Ecto neural progenitor cell (in vitro differentiated cells): Measurements from ENCODE around the gene ALMS1.
"Not testable (repeated sequence)": the region's sequence is repeated elsewhere in the genome, so short reads cannot be mapped to it uniquely, and the experiment has no call there.

Source experiments
- DNase-seq: peaks from one replicate; pipeline ENCODE4 v3.0.0-alpha.2; 2018; ENCODE audit warnings: low spot score

ALMS1 gene

DNA sequence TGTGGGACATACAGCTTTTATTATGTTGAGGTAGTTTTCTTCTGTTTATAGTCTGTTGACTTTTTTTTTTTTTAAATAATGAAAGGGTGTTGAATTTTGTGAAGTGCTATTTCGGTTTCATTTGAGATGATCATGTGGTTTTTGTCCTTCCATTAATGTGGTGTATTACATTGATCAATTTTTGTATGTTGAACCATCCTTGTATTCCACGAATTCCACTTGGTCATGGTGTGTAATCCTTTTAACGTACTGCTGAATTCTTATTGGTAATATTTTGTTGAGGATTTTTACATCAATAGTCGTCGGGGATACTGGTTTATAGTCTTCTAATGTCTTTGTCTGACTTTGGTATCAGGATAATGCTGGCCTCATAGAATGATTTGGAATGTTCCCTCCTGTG lies 18.8 kb downstream of the ALMS1 start:
- no peak for DNase-seq

DNA sequence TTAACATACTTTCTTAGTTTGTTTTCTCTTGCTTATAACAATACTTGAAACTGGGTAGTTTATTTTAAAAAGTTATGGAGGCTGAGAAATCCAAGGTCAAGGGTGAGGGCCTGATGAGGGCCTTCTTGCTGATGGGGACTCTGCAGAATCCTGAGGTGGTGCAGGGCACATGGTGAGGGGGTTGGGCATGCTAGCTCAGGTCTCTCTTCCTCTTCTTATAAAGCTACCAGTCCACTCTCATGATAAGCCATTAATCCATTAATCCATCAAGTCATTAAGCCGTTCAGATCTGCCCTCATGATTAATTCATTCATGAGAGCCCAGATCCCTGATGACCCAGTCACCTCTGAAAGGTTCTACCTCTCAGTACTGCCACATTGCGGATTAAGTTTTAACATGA lies 21.4 kb downstream of the ALMS1 start:
- no peak for DNase-seq

DNA sequence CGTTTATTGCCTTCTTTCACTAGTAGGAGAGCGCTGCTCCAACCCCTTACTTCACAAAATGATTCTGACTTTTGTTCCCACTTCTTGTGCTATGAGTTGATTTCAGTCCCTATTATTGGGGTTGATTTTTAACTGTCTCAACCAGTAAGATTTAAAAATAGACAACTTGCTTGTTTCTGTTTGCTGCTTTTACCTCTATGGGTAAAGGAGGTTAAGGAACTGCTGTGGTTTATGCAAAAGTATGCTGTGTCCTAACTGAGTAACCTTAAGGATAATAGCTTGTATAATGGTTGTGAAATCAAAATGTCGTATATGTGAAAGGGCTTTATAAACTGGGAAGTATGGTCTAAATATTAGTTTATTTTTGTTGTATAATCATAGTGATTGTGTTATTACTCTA lies 22.6 kb downstream of the ALMS1 start:
- DNase-seq, result no peak

DNA sequence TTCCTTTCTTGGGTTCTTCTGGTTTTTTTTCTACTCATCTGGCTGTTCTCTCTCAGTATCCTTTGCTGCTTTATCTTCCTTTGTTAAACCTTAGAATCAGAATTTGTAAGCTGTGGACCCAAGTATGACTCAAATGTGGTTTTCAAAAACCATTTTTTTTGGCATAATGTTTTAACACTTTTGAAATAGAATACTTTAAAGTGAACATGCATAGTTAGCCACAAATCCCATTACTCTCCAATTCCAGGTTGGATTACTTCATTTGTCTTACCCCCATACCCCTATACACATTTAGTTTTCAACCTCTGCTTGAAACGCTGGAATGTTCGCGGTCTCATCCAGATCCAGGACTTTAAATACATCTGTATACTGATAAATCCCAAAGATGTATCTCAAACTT lies 29.1 kb downstream of the ALMS1 start:
- no peak for DNase-seq

DNA sequence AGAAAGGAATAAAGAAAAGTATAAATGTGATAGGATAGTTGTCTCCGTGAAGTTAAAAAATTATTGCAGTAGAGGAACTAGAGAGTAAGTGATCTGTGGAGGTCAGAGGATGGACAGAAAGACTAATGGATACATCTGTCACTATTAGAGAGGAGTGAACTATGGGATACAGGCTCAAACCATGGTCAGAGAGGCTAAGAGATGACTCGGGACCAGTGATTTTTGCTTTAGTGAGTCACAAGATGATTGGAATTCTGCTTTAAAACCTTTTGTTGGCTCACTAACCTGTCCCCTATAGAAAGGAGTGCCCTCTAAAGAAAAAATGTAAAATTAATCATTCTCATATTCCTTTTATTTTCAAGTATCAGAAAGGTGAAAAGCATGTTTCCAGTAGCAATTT lies 30.3 kb downstream of the ALMS1 start:
- no peak for DNase-seq

DNA sequence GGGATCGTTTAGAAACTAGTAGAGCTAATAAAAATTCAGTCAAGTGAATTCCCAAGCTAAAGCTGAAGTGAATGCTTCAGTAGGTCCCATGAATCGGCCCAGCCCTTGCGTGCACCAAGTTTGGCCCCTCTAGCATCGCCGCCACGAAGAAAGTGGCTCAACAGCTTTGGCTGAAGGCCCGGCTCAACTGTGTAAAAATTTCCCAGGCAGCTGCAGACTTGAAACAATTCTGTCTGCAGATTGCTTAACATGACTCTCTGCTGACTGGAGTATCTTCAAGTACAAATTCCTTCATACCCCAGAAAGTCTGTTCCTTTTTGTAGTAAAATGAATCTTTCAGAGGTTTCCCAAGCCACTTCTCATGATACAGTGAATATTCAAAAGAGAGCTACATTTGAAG lies 32.7 kb downstream of the ALMS1 start:
- no peak for DNase-seq

DNA sequence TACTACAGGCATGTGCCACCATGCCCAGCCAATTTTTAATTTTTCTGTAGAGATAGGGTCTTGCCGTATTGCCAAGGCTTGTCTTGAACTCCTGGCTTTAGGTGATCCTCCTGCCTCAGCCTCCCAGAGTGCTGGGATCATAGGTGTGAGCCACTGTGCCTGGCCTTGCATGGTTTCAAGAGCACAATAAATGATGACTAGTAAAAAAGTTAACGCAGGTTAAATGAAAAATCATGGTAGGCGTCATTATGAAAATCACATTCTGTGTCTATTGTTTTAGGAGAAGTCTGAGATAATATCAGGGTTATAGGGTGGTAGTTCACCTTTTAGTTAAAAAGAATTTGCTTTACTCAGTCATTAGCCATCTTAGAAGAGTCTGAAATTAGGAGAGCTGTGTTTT lies 38.3 kb downstream of the ALMS1 start:
- DNase-seq, result no peak

DNA sequence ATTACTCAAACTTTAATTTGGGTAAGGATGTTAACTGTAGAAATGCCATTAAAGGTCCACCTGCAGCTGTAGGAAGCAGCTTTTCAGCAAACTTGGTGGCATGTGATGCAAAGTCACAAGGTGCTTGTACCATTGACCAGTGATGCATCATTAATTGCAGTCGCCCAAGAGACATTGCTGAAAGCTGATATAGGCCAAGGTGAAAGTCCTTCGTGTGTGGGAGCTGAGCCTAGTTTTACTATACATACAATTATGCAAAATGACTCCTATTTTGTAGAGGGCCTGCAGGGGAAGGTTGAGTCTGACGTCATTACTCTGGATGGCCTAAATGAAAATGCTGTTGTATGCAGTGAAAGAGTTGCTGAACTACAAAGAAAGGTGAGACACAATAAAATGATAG lies 40.5 kb downstream of the ALMS1 start:
- no peak for DNase-seq

DNA sequence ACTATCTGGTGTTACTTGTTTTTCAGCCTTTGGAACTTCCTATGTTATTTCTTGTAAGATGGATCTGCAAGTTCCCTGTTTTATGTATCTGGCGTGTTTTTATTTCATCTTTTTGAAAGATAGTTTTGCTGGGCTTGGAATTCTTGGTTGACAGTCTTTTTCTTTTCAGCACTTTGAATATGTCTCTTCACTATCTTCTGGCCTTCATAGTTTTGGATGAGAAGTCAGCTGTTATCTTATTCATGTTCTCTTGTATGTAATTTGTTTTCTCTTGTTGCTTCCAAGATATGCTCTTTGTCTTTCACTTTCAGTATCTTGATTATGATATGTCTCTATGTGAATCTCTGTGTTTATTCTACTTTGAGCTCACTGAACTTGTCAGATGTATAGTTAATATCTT lies 50.4 kb downstream of the ALMS1 start:
- no peak for DNase-seq

DNA sequence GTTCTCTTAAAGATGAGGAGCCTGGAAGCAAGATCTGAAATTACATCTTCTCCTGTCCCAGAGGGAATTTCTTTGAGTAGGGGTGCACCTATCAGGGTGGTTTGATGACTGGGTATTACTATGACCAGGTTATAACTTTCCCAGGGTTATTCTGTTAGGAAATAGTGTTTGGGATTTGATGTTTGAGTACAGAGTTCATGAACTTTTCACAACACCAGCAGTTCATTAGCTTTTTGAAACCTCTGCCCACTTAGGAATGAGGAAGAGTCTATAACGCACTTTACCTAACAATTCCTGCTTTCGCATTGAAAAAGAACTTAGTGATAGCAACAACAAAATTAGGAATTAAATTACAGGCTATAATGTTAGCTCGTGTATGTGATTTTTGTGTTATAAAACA lies 58.6 kb downstream of the ALMS1 start:
- DNase-seq, result no peak

DNA sequence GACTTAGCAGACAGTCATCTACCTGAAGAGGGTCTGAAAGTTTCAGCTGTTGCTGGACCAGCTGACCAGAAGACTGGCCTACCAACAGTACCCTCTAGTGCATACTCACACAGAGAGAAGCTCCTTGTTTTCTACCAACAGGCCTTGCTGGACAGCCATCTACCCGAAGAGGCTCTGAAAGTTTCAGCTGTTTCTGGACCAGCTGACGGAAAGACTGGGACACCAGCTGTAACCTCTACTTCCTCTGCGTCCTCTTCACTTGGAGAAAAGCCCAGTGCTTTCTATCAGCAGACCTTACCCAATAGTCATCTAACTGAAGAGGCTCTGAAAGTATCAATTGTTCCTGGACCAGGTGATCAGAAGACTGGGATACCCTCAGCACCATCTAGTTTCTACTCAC lies 63.2 kb downstream of the ALMS1 start:
- no peak for DNase-seq

DNA sequence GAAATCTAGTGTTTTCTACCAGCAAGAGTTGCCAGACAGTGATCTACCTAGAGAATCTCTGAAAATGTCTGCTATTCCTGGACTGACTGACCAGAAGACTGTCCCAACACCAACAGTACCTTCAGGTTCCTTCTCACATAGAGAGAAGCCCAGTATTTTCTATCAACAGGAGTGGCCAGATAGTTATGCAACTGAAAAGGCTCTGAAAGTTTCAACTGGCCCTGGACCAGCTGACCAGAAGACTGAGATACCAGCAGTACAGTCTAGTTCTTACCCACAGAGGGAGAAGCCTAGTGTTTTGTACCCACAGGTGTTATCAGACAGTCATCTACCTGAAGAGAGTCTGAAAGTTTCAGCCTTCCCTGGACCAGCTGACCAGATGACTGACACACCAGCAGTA lies 63.8 kb downstream of the ALMS1 start:
- DNase-seq, result no peak

DNA sequence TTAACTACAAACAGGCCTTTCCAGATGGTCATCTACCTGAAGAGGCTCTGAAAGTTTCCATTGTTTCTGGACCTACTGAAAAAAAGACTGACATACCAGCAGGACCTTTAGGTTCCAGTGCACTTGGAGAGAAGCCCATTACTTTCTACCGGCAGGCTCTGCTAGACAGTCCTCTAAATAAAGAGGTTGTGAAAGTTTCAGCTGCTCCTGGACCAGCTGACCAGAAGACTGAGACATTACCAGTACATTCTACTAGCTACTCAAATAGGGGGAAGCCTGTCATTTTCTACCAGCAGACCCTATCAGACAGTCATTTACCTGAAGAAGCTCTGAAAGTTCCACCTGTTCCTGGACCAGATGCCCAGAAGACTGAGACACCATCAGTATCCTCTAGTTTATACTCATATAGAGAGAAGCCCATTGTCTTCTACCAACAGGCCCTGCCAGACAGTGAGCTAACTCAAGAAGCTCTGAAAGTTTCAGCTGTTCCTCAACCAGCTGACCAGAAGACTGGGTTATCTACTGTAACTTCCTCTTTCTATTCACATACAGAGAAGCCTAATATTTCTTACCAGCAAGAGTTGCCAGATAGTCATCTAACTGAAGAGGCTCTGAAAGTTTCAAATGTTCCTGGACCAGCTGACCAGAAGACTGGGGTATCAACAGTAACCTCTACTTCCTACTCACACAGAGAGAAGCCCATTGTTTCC lies 65.8 kb downstream of the ALMS1 start:
- DNase-seq, result no peak

DNA sequence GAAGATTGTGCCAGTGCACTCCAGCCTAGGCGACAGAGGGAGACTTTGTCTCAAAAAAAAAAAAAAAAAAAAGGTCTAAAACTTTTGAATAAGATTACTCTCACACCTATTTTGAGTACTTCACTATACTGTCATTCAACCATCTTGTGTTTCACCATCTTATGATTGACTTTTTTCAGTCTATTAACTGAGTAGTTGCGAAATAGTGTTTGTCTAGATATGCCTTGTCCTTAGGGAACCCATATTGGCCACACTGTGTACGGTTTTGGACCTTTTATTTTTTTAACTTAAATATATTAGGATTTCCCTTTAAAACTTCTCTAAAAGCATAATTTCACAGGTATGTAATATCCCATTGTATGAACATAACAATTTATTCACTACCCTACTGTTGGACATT lies 72.3 kb downstream of the ALMS1 start:
- no peak for DNase-seq

DNA sequence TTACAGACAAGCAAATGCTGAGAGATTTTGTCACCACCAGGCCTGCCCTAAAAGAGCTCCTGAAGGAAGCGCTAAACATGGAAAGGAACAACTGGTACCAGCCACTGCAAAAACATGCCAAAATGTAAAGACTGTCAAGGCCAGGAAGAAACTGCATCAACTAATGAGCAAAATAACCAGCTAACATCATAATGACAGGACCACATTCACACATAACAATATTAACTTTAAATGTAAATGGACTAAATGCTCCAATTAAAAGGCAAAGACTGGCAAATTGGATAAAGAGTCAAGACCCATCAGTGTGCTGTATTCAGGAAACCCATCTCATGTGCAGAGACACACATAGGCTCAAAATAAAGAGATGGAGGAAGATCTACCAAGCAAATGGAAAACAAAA lies 76.8 kb downstream of the ALMS1 start:
- not testable (repeated sequence) for DNase-seq

DNA sequence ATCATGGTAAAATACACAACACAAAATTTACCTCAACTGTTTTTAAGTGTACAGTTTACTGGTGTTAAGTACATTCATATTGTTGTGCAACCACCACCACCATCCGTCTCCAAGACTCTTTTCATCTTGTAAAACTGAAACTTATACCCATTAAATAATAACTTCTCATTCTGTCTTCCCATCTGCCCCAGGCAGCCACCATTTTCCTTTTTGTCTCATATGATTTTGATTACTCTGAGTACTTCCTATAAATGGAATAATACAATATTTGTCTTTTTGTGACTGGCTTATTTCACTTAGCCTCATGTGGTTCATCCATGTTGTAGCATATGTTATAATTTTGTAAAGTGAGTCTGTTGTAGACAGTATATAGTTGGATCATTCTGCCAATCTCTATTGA lies 82.7 kb downstream of the ALMS1 start:
- DNase-seq, result no peak

DNA sequence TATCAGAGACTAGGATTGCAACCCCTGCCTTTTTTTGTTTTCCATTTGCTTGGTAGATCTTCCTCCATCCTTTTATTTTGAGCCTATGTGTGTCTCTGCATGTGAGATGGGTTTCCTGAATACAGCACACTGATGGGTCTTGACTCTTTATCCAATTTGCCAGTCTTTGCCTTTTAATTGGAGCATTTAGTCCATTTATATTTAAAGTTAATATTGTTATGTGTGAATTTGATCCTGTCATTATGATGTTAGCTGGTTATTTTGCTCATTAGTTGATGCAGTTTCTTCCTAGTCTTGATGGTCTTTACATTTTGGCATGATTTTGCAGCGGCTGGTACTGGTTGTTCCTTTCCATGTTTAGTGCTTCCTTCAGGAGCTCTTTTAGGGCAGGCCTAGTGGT lies 98.2 kb downstream of the ALMS1 start:
- not testable (repeated sequence) for DNase-seq

DNA sequence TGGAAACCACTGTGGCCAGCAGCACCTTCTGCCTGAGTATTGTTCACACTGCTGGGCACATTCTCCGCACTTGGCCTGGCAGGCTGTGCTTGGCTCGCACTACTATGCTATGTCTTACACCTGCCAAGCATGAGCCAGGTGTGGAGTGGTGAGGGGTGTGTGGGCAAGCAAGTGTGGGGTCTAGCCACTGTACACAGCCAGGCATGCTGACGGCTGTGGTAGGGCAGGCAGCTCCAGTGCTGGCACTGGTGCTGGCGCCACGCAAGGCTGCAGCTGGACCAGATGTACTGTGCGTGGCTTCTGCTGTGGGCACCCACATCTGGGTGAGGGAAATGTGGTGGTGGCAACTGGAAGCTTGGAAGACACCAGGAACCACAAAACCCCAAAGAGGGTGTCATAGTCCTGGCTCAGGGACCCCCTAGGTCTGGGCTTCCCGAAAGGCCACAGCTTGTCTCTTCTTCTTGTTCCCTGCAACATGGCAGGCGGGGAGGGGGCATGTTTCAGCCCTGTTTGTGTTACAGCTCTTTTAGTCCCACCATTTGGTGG lies 101.5 kb downstream of the ALMS1 start:
- DNase-seq, result no peak

DNA sequence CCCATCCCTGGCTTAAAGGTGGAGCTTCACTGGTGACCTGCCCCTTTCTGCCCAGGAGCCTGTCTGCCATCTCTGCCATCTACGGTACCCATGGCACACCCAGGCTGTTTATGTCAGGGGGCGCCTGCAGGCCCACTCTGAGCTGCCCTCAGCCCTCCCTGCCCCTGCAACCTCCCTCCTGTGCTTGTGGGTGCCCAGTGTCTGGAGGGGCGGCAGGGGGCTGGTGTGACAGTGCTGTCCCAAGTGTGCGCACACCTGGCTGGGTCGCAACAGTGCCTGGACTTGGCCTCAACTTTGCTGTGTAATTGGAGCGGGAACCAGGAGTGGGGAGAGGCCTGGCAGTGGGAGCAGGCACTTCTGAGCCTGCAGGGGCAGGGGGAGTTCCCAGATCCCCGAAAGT lies 102.4 kb downstream of the ALMS1 start:
- DNase-seq, result no peak

DNA sequence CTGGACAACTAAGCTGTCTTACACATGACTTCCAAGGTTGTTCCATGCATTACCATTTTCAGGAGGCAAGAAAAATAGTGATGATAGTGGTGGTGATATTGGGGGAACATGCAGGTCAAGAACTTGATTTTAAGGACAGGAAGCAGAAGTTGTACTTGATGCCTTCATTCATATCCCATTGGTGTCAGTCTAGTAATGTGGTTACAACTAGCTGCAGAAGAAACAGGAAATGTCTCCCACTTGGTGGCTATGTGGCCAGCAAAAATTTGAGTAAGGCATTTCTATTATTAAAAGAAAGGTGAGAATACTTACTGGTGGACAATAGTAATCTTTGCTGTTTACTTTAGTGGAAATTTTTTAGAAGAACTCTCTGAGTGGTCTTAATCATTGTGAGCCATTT lies 103.4 kb downstream of the ALMS1 start:
- no peak for DNase-seq

DNA sequence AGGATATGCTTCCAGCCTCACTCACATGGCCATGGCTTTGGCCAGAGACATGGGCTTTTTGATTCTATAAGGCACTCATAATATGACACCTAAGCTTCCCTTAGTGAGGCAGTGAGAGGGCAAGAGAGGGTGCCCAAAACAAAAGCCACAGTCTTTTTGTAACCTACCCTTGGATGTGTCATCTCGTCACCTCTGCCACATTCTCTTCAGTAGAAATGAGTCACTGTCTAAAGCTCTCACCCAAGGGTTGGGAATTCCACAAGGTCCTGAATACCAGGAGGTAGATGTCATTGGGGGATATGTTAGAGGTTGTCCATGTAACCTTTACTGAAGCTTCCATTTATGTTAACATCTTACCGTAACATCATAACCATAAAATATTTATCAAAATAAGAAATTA lies 108.4 kb downstream of the ALMS1 start:
- DNase-seq, result no peak

DNA sequence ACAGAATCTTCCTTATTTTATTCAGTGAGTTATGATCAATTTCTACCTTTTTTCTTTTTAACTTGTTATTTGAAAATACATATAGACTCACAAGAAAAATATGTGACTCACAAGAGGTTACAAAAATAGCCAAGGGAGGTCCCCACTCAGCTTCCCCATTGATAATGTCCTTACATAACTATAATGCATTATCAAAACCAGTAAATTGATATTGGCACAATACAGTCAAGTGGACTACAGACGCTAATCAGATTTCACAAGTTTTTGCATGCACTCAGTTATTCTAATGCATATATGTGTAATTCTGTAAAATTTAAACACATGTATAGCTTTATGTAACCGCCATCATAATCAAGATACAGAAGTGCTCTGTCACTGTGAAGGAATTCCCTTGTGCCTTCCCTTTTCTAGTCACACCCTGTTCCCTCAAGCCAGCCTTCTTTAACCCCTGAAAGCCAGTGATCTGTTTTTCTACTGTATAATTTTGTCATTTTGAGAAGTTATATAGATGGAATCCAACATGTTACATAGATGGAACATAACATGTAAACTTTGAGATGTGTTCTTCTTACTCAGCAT lies 118.4 kb downstream of the ALMS1 start:
- no peak for DNase-seq

DNA sequence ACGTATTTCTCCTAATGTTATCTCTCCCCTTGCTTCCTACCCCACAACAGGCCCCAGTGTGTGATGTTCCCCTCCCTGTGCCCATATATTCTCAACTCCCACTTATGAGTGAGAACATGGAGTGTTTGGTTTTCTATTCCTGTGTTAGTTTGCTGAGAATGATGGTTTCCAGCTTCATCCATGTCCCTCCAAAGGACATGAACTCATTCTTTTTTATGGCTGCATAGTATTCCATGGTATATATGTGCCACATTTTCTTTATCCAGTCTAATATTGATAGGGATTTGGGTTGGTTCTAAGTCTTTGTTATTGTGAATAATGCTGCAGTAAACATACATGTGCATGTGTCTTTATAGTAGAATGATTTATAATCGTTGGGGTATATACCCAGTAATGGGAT lies 119.2 kb downstream of the ALMS1 start:
- not testable (repeated sequence) for DNase-seq

DNA sequence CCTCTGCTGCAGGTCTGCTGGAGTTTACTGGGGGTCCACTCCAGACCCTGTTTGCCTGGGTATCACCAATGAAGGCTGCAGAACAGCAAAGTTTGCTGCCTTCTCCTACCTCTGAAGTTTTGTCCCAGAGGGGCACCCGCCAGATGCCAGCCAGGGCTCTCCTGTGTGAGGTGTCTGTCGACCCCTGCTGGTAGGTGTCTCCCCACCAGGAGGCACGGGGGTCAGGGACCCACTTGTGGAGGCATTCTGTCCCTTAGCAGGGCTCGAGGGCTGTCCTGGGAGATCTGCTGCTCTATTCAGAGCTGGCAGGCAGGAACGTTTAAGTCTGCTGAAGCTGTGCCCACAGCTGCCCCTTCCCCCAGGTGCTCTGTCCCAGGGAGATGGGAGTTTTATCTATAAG lies 124.8 kb downstream of the ALMS1 start:
- not testable (repeated sequence) for DNase-seq
